Measurements from ENCODE around the gene NECAP2. TPM values are rescaled to one million over a fixed set of nuclear protein-coding genes. Genes with fewer than 3 reads are reported as not detected.

The NECAP2 gene, protein sequence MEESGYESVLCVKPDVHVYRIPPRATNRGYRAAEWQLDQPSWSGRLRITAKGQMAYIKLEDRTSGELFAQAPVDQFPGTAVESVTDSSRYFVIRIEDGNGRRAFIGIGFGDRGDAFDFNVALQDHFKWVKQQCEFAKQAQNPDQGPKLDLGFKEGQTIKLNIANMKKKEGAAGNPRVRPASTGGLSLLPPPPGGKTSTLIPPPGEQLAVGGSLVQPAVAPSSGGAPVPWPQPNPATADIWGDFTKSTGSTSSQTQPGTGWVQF
- total RNA-seq, result 63.9 and 78.9 TPM in 2 replicates

DNA sequence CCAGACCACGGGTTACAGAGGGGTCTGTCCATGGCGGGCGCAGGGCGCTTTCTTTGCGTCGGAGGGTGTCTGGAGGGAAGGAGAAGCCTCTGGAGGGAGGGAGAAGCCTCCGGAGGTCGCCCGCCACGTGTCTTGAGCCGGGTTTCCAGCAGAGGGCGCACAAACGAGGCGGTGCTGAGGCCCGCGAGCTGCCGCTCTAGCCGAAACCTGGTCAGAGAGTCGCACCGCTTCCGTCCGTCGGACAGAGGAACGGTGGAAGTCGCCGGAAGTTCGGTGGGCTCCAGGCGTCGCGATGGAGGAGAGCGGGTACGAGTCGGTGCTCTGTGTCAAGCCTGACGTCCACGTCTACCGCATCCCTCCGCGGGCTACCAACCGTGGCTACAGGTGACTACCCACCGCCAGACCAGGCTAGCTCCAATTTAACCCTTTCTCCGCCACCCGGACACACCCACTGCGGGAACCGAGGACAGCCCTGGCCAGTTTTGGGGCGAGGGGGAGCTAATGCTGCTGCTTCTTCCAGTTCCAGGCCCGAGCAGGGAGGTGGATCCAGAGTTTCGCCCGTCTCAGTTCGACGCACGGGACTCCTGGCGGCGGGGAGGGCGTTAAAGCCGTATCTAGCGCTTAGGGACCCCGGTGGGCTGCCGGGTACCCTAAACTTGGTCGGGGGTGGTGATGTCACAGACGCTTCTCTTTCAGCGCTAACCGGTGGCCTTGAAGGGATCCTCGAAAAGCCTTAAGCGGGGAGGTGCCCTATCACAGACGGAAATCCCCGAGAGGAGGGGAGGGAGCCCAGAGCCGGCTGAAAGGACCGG lies at the start of gene NECAP2:
Gene NECAP2, plus strand, starts transcription at position 255 of the 812 bp plus-strand sequence. Its CDS starts 38 bp downstream, at position 293.

DNA sequence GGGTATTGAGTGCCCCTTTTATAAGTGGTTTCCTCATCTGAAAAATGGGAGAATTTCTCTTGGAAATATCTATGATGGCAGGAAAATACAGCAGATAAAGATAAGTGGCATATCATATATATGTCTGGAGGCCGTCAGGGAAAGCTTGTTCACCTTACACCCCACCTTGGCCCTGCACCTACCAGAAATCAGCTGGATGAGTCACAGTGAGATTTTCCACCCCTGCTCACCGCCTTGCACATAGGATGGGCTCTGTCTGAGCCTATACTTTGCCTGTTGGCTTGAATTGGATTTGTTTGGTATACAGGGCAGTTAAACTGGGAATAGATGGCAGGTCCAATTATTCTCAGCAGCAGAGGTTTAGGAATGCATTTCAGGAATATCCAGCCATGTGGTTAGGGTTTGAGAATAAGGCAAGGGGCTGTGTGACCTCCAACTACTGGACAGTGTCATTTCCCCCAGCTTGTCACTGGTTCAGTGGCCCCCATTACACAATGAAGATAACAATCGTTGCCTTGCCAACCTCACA lies 3.5 kb upstream of the NECAP2 start, which contains the start of gene SPATA21:
Gene SPATA21, minus strand, starts transcription at position 479 of the 529 bp plus-strand sequence. CDS start 6,053 bp downstream, outside the sequence.

Other genes starting within 250 kb of the NECAP2 start
- gene ARHGEF19, start 228.1 kb upstream of the NECAP2 start, total RNA-seq, result 5.1 and 11.0 TPM in 2 replicates
- gene CPLANE2, start 203.5 kb upstream of the NECAP2 start, total RNA-seq, result 11.4 and 13.3 TPM in 2 replicates
- 17.4 and 18.8 TPM in 2 replicates for gene FBXO42, start 88.2 kb upstream of the NECAP2 start, total RNA-seq
- 18.1 and 33.5 TPM in 2 replicates for gene SZRD1, start 73.5 kb upstream of the NECAP2 start, total RNA-seq
- gene SPATA21, start 3.3 kb upstream of the NECAP2 start, total RNA-seq, result not detected in 2 replicates
- under 0.01 TPM in 2 replicates for gene RNU1-1, start 73.6 kb downstream of the NECAP2 start, total RNA-seq
- 35.5 and 49.5 TPM in 2 replicates for gene NBPF1, start 172.8 kb downstream of the NECAP2 start, total RNA-seq
- gene RNU1-3, start 226.2 kb downstream of the NECAP2 start, total RNA-seq, result under 0.01 TPM in 2 replicates